SJSA1 (cell line): Measurements from ENCODE around the gene SPEM1. TPM values are rescaled to one million over a fixed set of nuclear protein-coding genes. Genes with fewer than 3 reads are reported as not detected.

ENCODE experiments used
- DNase-seq, 2 experiments: peaks; one replicate each; pipeline ENCODE4 v3.0.0-alpha.2; 2015 to 2020; ENCODE audit warnings: low spot score in 2 of 2, low read depth in 1 of 2
- H3K27ac ChIP-seq: fragments of 250-450 bp; sonication (Bioruptor Pico); 2 replicates; pipeline ENCODE4 v1.5.1; 2020; ENCODE audit warnings: mild to moderate bottlenecking, moderate library complexity
- H3K27me3 ChIP-seq: fragments of 250-450 bp; sonication (Bioruptor Pico); replicated peaks from 2 replicates; pipeline ENCODE4 v1.5.1; 2020; ENCODE audit warnings: mild to moderate bottlenecking, moderate library complexity
- H3K36me3 ChIP-seq: fragments of 250-450 bp; sonication (Bioruptor Pico); 2 replicates; pipeline ENCODE4 v1.5.1; 2020; ENCODE audit warnings: mild to moderate bottlenecking
- H3K4me1 ChIP-seq: fragments of 250-450 bp; sonication (Bioruptor Pico); replicated peaks from 2 replicates; pipeline ENCODE4 v1.6.1; 2021; ENCODE audit warnings: mild to moderate bottlenecking
- H3K4me3 ChIP-seq: fragments of 250-450 bp; sonication (Bioruptor Pico); 2 replicates; pipeline ENCODE4 v1.5.1; 2020; ENCODE audit warnings: mild to moderate bottlenecking
- H3K9me3 ChIP-seq: fragments of 250-450 bp; sonication (Bioruptor Pico); replicated peaks from 2 replicates; pipeline ENCODE4 v1.5.1; 2020; ENCODE audit warnings: mild to moderate bottlenecking
- total RNA-seq: library from RNA; depleted of rRNA; stranded (reverse); fragments of >200 nt; shearing (Covaris generic); gene quantifications from 2 replicates; pipeline ENCODE4 v1.2.3, GENCODE V29; 2014

SPEM1 gene
- total RNA-seq, 1 experiment from 2014 or later = not detected

DNA sequence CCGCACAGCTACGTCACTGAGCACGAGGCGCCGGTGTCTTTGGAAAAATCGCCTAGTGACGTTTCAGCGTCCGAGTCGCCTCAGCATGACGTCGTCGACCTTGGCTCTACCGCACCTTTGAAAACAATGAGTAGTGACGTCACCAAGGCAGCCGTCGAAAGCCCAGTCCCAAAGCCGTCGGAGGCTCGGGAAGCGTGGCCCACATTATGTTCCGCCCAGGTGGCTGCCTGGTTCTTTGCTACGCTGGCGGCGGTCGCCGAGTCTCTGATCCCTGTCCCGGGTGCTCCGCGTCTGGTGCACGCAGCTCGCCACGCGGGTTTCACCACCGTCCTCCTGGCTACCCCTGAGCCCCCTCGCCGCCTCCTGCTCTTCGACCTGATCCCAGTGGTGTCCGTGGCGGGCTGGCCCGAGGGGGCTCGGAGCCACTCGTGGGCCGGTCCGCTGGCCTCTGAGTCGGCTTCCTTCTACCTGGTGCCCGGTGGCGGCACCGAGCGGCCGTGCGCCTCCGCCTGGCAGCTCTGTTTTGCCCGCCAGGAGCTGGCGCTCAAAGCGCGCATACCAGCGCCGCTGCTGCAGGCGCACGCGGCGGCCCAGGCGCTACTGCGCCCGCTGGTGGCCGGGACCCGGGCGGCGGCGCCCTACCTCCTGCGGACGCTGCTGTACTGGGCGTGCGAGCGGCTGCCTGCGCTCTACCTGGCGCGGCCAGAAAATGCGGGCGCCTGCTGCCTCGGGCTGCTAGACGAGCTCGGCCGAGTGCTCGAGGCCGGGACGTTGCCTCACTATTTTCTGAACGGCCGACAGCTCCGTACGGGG is 16.6 kb downstream of the SPEM1 start:
- H3K27me3 ChIP-seq = peaks cover 49% of the 10 kb centered on the region
- no peaks in the 10 kb centered on the region for H3K9me3 ChIP-seq
- no peaks in the 10 kb centered on the region for H3K36me3 ChIP-seq
- DNase-seq = peak; percentile 68 to 70
- peaks cover 34% of the 10 kb centered on the region for H3K4me1 ChIP-seq
- H3K4me3 ChIP-seq = peak overlapping the region; percentile 31
- no peak overlapping the region for H3K27ac ChIP-seq

DNA sequence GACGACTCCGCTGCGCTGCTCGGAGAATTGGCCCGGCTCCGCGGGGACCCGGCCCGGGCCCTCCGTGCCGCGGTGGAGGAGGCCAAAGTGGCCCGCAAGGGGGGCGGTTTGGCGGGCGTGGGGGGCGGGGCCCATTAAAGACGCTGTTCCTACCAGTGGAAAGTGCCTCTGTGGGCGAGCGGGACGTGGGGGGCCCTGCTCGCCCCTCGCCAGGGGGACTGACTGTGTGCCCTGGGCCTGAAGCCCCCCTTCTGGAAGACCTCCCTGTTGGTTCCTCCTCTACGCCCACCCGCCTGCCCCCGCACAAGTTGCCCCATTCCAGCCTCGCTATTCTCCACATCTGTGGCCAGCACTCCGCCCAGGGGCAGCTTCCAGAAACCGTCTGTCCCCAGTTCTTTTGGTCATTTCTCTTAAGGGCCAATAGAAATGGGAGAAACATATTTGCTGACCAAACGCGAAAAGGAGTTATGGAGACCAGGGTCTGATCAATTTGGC is 17.3 kb downstream of the SPEM1 start:
- Histone ChIP-seq H3K4me1 (peaks cover 34% of the 10 kb centered on the region), H3K9me3 (no peaks in the 10 kb centered on the region), H3K4me3 (peak overlapping the region; percentile 31; the same call in 1 of the 2 replicates), H3K27ac (no peak overlapping the region), H3K36me3 (no peaks in the 10 kb centered on the region), H3K27me3 (peaks cover 51% of the 10 kb centered on the region)
- no peak for DNase-seq

DNA sequence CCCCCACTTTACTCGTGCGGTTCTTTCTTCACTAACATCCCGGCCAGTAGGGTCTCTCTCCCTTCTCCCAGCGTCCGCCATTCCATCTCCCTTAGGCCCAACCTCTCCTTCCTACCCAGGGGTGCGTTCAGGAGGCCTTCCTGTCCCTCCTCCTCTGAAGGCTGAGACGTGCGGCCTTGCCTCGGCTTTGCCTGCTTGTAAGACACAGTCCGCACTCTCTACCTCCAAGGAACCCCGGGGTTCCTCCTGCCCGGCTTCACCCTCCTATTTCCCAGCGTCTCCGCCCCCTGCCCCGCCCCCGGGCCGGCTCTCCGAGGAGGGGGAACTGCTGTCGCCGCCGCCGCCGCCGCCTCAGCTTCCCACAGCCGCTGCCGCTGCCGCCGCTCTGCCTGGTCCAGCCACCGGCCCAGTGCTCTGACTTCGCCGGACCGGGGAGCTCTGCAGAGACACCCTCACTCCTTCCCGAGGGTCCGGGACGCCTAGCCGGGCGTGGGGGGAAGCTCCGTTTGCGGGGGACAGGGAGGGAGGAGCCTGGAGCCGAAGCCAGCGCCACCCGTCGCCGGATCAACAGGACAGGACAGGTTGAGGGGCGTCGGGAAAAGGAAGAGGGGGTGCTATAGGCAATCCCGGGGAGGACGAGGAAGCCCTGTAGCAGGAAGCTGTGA is 18.0 kb downstream of the SPEM1 start:
- H3K27me3 ChIP-seq = peaks cover 51% of the 10 kb centered on the region
- H3K36me3 ChIP-seq = no peaks in the 10 kb centered on the region
- no peak for DNase-seq
- H3K9me3 ChIP-seq = no peaks in the 10 kb centered on the region
- H3K4me3 ChIP-seq = no peak overlapping the region
- H3K4me1 ChIP-seq = peaks cover 34% of the 10 kb centered on the region
- no peak overlapping the region for H3K27ac ChIP-seq

DNA sequence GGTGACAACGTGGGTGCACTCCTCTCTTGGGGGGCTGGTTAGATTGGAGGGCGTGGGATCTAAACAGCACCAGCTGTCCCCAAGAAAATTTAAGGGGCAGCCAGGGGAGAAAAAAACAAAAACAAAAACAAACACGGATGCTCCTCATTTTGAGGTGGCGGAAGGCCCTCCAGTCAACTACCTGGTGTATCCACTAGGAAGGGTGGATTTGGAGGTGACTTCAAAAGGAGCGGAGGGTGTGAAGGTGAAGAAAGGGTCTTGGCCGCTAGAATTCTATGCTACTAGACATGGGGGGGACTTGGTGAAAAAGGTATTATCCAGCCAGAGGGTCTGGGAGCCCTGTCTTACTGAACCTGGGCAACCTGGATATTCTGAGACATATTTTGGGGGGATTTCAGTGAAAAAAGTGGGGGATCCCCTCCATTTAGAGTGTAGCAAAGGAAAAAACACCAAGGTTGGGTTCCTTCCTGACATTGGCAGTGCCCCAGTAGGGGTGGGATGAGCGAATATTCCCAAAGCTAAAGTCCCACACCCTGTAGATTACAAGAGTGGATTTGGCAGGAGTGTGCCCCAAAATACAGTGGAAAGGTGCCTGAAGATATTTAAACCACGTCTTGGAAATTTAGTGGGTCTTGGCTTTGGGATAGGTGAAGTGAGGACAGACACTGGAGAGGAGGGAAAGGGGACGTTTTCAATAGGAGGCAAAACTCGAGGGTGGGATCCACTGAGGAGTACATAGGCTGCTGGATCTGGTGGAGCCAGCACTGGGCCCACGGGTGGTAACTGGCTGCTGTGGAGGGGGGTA is 18.7 kb downstream of the SPEM1 start:
- Histone ChIP-seq H3K36me3 (no peaks in the 10 kb centered on the region), H3K4me3 (no peak overlapping the region), H3K4me1 (peaks cover 34% of the 10 kb centered on the region), H3K9me3 (no peaks in the 10 kb centered on the region), H3K27me3 (peaks cover 51% of the 10 kb centered on the region), H3K27ac (no peak overlapping the region)
- DNase-seq = no peak

DNA sequence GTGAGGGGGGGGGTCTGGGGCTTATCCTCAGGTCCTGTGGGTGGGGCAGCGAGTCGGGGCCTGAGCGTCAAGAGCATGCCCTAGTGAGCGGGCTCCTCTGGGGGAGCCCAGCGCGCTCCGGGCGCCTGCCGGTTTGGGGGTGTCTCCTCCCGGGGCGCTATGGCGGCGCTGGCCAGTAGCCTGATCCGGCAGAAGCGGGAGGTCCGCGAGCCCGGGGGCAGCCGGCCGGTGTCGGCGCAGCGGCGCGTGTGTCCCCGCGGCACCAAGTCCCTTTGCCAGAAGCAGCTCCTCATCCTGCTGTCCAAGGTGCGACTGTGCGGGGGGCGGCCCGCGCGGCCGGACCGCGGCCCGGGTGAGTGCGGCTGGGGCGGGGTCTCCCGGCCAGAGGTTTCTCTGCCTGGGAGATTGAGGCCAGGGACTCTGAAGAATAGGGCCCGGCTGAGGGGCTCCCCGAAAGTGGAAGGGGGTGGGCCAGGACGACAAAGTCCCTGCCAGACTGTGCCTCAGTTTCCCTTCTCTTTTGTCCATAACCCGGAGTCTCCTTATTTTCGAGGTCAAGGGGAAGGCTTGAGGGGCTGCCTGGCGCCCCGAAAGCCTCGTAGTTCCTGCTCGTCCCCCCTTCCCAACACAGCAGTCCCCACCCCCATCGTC is 19.5 kb downstream of the SPEM1 start, which contains the start of gene FGF11:
Gene FGF11 (plus strand): TSS at position 51 of the 651 bp plus-strand sequence. CDS start 109 bp downstream, at position 160.
- no peak for DNase-seq
- Histone ChIP-seq H3K4me3 (no peak within 1 kb of the TSS), H3K9me3 (no peaks in the 10 kb centered on the region), H3K27me3 (peaks cover 51% of the 10 kb centered on the region), H3K27ac (no peak within 1 kb of the TSS), H3K4me1 (peaks cover 34% of the 10 kb centered on the region), H3K36me3 (no peaks in the 10 kb centered on the region)

DNA sequence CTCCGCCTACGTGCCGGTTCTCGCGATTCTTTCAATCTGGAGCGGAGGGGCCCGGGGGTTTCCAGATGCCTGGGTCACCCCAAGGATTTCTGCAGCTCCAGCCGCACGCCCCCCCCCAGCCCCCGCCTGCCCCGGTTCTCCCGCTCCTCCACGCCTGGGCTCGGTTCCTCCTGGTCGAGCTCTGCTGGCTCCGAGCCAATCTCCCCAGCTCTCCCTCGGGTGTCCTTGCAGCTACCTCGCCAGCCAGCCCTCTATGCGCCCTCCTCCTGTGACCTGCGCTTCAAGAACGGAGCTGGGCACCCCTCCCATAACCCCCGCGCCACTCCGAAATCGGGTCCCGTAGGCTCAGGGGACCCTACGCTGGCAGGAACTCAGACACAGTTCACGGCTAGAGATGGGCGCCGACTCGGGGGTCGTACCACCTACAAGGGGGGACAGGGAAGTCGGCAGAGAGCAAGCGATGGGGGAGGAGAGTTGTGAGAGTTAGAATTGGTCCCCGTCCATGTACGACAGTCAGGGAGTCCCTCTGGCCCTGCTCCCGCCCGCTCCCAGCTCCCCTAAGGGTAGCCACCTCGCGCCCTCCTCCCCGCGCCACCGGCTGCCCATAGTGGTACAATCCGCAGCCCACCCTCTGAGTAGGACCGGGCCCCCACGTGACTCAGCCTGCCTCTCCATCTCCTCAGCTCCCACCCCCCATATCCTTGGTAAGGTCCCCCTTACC is 20.1 kb downstream of the SPEM1 start:
- Histone ChIP-seq H3K4me1 (peaks cover 34% of the 10 kb centered on the region), H3K4me3 (no peak overlapping the region), H3K36me3 (no peaks in the 10 kb centered on the region), H3K27me3 (peaks cover 51% of the 10 kb centered on the region), H3K9me3 (no peaks in the 10 kb centered on the region), H3K27ac (no peak overlapping the region)
- no peak for DNase-seq

DNA sequence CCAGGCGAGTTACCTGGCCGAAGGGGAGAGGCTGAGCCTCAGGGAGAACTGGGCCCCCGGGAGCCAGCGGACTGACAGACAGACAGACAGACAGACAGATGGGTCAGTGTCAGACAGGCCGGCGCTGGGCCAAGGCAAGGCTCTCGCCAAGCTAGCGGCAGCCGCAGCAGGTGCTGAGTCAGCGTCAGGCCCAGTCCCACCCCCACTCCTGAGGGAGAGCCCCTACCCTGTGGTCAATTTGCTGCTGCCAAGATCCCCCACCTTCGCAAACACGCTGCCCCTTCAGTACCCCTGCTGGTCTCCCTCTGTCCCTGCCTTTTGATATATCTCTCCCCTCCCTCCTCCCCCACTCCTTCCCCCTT is 20.7 kb downstream of the SPEM1 start:
- DNase-seq = no peak
- Histone ChIP-seq H3K4me3 (no peak overlapping the region), H3K27ac (no peak overlapping the region)

DNA sequence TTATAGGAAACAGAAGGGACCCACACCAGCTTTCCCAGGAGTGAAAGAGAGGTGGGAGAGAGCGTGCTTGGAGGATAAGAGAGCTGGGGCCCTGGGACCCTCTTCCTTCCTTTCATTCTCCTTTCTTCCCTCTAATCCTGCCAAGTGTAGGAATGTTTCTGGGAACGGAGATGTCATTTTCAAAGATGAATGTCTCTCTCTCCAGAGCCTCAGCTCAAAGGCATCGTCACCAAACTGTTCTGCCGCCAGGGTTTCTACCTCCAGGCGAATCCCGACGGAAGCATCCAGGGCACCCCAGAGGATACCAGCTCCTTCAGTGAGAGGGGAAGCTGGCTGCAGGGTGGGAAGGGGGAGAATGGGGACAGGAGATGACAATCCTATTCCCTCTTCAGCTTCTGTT is 21.1 kb downstream of the SPEM1 start:
- H3K27me3 ChIP-seq = peaks cover 51% of the 10 kb centered on the region

More for the DNA sequence above, 20.7 kb downstream of the SPEM1 start:
- peaks cover 50% of the 10 kb centered on the region for H3K27me3 ChIP-seq
- H3K4me1 ChIP-seq = peaks cover 28% of the 10 kb centered on the region
- H3K9me3 ChIP-seq = no peaks in the 10 kb centered on the region
- H3K36me3 ChIP-seq = no peaks in the 10 kb centered on the region

DNA sequence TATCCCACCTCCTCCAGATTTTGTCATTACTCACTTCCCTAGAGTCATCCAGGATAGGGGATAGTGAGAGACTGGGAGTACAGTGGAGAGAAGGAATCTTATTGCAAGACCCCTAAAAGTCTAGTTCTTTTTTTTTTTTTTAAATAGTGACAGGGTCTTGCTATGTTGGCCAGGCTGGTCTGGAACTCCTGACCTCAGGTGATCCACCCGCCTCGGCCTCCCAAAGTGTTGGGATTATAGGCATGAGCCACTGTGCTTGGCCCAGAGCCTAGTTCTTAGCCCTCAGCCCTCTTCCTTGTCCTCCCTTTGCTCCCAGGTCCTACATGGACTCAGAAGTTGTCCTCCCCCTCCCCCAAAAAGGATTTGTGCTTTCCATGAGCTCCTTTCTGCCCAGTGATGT is 22.0 kb downstream of the SPEM1 start:
- Histone ChIP-seq H3K27me3 (peaks cover 44% of the 10 kb centered on the region), H3K4me3 (no peak overlapping the region), H3K27ac (no peak overlapping the region), H3K9me3 (no peaks in the 10 kb centered on the region), H3K4me1 (peaks cover 15% of the 10 kb centered on the region), H3K36me3 (no peaks in the 10 kb centered on the region)
- no peak for DNase-seq

More for the DNA sequence above, 21.1 kb downstream of the SPEM1 start:
- Histone ChIP-seq H3K4me3 (no peak overlapping the region), H3K27ac (no peak overlapping the region), H3K9me3 (no peaks in the 10 kb centered on the region), H3K36me3 (no peaks in the 10 kb centered on the region), H3K4me1 (peaks cover 24% of the 10 kb centered on the region)
- DNase-seq = no peak

DNA sequence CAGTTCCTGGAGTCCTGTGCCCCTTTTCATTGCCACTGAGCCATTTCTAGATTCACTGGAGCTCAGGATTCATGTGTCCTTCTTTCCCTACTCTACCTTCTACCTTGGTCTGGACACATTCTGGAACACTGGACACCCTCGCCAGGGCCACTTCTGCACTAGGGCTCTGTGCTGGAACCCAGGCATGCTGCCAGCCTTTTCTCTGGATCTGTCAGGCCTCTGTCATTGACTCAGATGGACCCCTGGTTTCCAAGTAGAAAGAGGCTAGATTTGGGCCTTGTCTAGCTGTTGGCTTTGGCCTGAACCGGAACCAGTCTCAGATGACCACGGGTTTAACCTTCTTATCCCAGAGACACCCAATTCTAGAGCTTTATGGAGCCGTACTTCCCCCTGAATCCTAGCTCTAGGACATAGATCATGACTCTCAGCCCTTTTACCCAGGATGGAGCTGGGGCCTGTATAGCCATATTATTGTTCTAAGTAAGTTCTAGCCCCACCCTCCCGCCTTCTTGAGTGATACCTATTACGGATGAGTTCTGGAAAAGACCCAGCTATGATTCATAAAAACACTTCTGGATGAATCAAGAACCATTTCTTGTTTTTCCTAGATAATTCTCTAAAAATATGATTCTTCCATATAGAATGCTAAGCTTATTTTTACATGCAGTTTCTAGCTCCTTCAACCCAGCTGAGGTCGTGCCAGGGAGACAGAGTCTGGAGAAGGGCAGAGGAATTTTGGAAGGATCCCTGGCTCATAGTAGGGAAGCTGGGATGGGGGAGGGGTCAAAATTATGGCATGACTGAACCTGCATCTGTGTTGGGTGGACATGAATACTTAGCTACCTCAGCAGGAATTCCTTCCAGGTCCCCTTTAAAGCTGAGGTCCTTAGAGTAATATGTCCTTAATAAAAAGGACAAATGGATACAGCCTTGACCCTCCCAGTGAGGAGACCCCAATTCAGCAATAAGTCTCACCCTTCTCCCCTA is 23.7 kb downstream of the SPEM1 start:
- H3K36me3 ChIP-seq = no peaks in the 10 kb centered on the region
- no peak for DNase-seq
- H3K27ac ChIP-seq = no peak overlapping the region

DNA sequence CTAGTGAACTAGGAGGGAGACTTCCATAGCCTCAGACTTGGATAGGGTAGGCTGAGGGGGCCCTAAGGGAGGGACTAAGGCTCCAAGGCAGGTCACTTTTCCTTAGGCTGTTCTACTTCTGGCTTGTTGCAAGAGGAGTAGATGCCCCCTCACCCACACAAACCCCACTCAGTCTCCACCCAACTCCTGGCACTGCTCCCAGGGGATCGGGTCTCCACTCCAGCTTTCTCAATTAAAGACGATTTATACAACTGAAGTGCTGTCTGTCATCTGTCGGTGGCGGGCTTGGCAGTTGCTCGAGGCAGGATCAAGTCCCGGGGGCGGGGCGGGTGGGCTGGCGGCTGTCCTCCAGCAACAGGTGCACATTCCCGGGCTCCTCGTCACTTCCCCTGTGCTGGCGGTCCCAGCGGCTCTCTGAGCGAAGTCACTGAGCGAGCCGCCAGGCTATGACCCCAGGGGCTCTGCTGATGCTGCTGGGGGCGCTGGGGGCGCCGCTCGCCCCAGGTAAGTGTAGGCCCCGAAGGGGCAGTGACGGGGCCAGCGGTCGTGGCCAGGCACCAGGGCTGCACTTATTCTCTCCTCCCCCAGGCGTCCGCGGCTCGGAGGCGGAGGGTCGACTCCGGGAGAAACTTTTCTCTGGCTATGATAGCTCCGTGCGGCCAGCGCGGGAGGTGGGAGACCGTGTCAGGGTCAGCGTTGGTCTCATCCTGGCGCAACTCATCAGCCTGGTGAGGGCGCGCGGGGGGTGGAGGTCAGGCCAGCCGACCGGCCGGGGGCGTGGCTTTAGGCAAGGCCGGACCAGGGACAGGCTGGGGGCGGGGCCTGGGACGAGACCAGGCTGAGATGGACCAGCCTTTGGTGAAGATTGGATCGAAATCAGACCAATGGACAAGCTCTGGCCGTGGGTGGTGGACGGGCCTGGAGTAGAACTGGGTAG is 24.8 kb downstream of the SPEM1 start, which contains the start of gene CHRNB1:
Gene CHRNB1 (plus strand): TSS at position 380 of the 937 bp plus-strand sequence. CDS start 67 bp downstream, at position 447.
- Histone ChIP-seq H3K9me3 (no peaks in the 10 kb centered on the region), H3K4me1 (peaks cover 7% of the 10 kb centered on the region; the same call in 1 of the 2 replicates), H3K27me3 (peaks cover 20% of the 10 kb centered on the region), H3K4me3 (no peak within 1 kb of the TSS), H3K36me3 (no peaks in the 10 kb centered on the region), H3K27ac (no peak within 1 kb of the TSS)
- no peak for DNase-seq

More for the DNA sequence above, 23.7 kb downstream of the SPEM1 start:
- Histone ChIP-seq H3K9me3 (no peaks in the 10 kb centered on the region), H3K27me3 (peaks cover 29% of the 10 kb centered on the region), H3K4me1 (peaks cover 11% of the 10 kb centered on the region), H3K4me3 (no peak overlapping the region)
